COR-L47 (cell line): ENCODE results near the gene ELFN1.

Source experiments
- DNase-seq: peaks from one replicate; lab custom pipeline; 2025; lab: John Stamatoyannopoulos, UW

The ELFN1 gene

GRCh38 chr7:1642291-1642731 lies 27.8 kb upstream of the ELFN1 start:
- DNase-seq, result no peak

GRCh38 chr7:1643270-1644092 lies 26.6 kb upstream of the ELFN1 start:
- DNase-seq, result no peak

- DNase-seq, result no peak
These were observed 25.6 kb upstream of the ELFN1 start for GRCh38 chr7:1644341-1645070.

GRCh38 chr7:1645071-1645409 lies 25.0 kb upstream of the ELFN1 start:
- DNase-seq, result no peak

- no peak for DNase-seq
These were observed 24.6 kb upstream of the ELFN1 start for GRCh38 chr7:1645476-1645875.

- DNase-seq, result no peak
These were observed 23.7 kb upstream of the ELFN1 start for GRCh38 chr7:1646391-1646790.

GRCh38 chr7:1646957-1647891 lies 22.9 kb upstream of the ELFN1 start:
- DNase-seq, result no peak

GRCh38 chr7:1647961-1648672 lies 22.0 kb upstream of the ELFN1 start:
- DNase-seq, result no peak

GRCh38 chr7:1649751-1650326 lies 20.2 kb upstream of the ELFN1 start:
- no peak for DNase-seq

- no peak for DNase-seq
These were observed 19.6 kb upstream of the ELFN1 start for GRCh38 chr7:1650363-1651030.

GRCh38 chr7:1651031-1651446 lies 19.0 kb upstream of the ELFN1 start:
- DNase-seq, result no peak

- no peak for DNase-seq
These were observed 18.2 kb upstream of the ELFN1 start for GRCh38 chr7:1651891-1652290.

GRCh38 chr7:1653500-1653899 lies 16.6 kb upstream of the ELFN1 start:
- DNase-seq, result no peak

GRCh38 chr7:1654111-1654510 lies 16.0 kb upstream of the ELFN1 start:
- no peak for DNase-seq

GRCh38 chr7:1654738-1655475 lies 15.2 kb upstream of the ELFN1 start:
- no peak for DNase-seq

- no peak for DNase-seq
These were observed 10.4 kb upstream of the ELFN1 start for GRCh38 chr7:1659696-1660095.

GRCh38 chr7:1661461-1661860 lies 8.6 kb upstream of the ELFN1 start:
- no peak for DNase-seq

GRCh38 chr7:1662101-1662500 lies 8.0 kb upstream of the ELFN1 start:
- no peak for DNase-seq

- no peak for DNase-seq
These were observed 7.3 kb upstream of the ELFN1 start for GRCh38 chr7:1662767-1663166.

GRCh38 chr7:1663223-1663622 lies 6.9 kb upstream of the ELFN1 start:
- DNase-seq, result no peak
